Activated CD8-positive, alpha-beta T cell treated with anti-CD3 and anti-CD28 coated beads, Interleukin-2, amount 10 ng/mL, durations not matched to agents 7 days and 5 days (primary cell): ENCODE measurements around the gene GH2. TPM values are rescaled to one million over a fixed set of nuclear protein-coding genes. Genes with fewer than 3 reads are reported as not detected.

Experiments used
- ATAC-seq: fragments of 150-1000 bp; cut with Tn5 transposase; one replicate; pipeline ENCODE4 v1.10.0; 2021; ENCODE audit warnings: moderate library complexity
- CTCF ChIA-PET: fragments of 350-600 bp; sonication (Branson Sonifier 250); formaldehyde crosslinking; loops from one replicate; lab custom pipeline; 2021; ENCODE audit warnings: antibody characterized with exemption; lab: Charles Lee
- POLR2A ChIA-PET: fragments of 350-600 bp; sonication (Branson Sonifier 250); formaldehyde crosslinking; loops from one replicate; lab custom pipeline; 2021; ENCODE audit warnings: antibody characterized with exemption; lab: Charles Lee
- DNase-seq: peaks from one replicate; pipeline ENCODE4 v3.0.0-alpha.2; 2020
- H3K27ac Mint-ChIP-seq: one replicate; pipeline ENCODE4 v1.8.0; 2021; ENCODE audit warnings: mild to moderate bottlenecking, mixed read lengths
- H3K27me3 Mint-ChIP-seq: one replicate; pipeline ENCODE4 v1.8.0; 2021; ENCODE audit warnings: low read depth, mixed read lengths
- H3K36me3 Mint-ChIP-seq: one replicate; pipeline ENCODE4 v1.8.0; 2021; ENCODE audit warnings: low read depth, mixed read lengths
- H3K4me1 Mint-ChIP-seq: one replicate; pipeline ENCODE4 v1.8.0; 2021; ENCODE audit warnings: low read depth, mixed read lengths
- H3K4me3 Mint-ChIP-seq: one replicate; pipeline ENCODE4 v1.8.0; 2021; ENCODE audit warnings: mild to moderate bottlenecking, mixed read lengths
- H3K9me3 Mint-ChIP-seq: one replicate; pipeline ENCODE4 v1.8.0; 2022; ENCODE audit warnings: mixed read lengths; ENCODE audit not compliant: insufficient read depth
- total RNA-seq, 2 experiments: library from RNA; stranded (reverse); gene quantifications; one replicate each; pipeline ENCODE4 v1.2.3, GENCODE V29; 2021

The GH2 gene
- total RNA-seq, 2 experiments from 2014 or later = not detected

- Mint-ChIP-seq H3K27me3 (no peaks in the 10 kb centered on the region), H3K27ac (peak overlapping the region; percentile 85), H3K9me3 (no peaks in the 10 kb centered on the region), H3K4me1 (peaks cover 56% of the 10 kb centered on the region), H3K4me3 (no peak overlapping the region), H3K36me3 (peaks cover 82% of the 10 kb centered on the region)
- ChIA-PET CTCF (interaction anchor here (0.8 to 5.0 kb wide), 5 partner anchors 8 to 58 kb away, joined by 3 to 56 read pairs (median 5); partner anchors contain the start of genes CCDC47 and DDX42), POLR2A (interaction anchor here (1.0 to 11.3 kb wide), 3 partner anchors 9 to 13 kb away, joined by 5 to 124 read pairs (median 7); partner anchors contain the start of gene SMARCD2)
- ATAC-seq = no peak
- DNase-seq = no peak
Observed at GRCh38 chr17:63832014-63832413, 49.7 kb downstream of the GH2 start.

- no peaks in the 10 kb centered on the region for H3K9me3 Mint-ChIP-seq
- peak overlapping the region; percentile 31 for H3K4me3 Mint-ChIP-seq
- H3K27me3 Mint-ChIP-seq = no peaks in the 10 kb centered on the region
- POLR2A ChIA-PET = interaction anchor here (1.0 to 11.3 kb wide), 3 partner anchors 10 to 12 kb away, joined by 5 to 124 read pairs (median 7); partner anchors contain the start of gene SMARCD2
- H3K27ac Mint-ChIP-seq = peak overlapping the region; percentile 85
- H3K4me1 Mint-ChIP-seq = peaks cover 57% of the 10 kb centered on the region
- DNase-seq (no peak), ATAC-seq (no peak)
- peaks cover 82% of the 10 kb centered on the region for H3K36me3 Mint-ChIP-seq
- CTCF ChIA-PET = interaction anchor here (0.8 to 5.0 kb wide), 5 partner anchors 8 to 58 kb away, joined by 3 to 56 read pairs (median 5); partner anchors contain the start of genes CCDC47 and DDX42
Observed at GRCh38 chr17:63831505-63831904, 50.2 kb downstream of the GH2 start.

DNA sequence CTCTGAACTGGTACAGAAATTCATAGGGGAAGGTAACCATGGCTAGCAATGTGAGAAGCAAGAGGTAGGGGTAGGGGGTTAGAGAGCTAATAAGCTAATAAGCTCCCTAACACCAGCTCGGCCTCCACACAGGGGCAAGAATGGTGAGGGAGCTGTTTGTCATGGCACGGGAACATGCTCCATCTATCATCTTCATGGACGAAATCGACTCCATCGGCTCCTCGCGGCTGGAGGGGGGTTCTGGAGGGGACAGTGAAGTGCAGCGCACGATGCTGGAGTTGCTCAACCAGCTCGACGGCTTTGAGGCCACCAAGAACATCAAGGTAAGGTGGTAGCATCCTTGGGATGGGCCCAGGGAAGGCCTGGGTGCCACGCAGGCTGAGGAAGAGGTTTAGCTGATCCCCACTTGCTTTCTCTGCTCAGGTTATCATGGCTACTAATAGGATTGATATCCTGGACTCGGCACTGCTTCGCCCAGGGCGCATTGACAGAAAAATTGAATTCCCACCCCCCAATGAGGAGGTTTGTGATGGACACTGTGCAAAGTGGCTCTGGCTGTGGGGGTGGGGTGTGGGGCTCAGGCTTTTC is 50.7 kb downstream of the GH2 start:
- Mint-ChIP-seq H3K27me3 (no peaks in the 10 kb centered on the region), H3K36me3 (peaks cover 82% of the 10 kb centered on the region), H3K9me3 (no peaks in the 10 kb centered on the region), H3K4me1 (peaks cover 62% of the 10 kb centered on the region), H3K4me3 (peak overlapping the region; percentile 31), H3K27ac (peak overlapping the region; percentile 85)
- CTCF ChIA-PET = interaction anchor here (0.9 to 5.0 kb wide), 5 partner anchors 9 to 57 kb away, joined by 3 to 56 read pairs (median 5); partner anchors contain the start of genes CCDC47 and DDX42
- ATAC-seq (no peak), DNase-seq (no peak)
- POLR2A ChIA-PET = interaction anchor here (1.5 to 11.3 kb wide), 3 partner anchors 11 to 57 kb away, joined by 4 to 124 read pairs (median 7); partner anchors contain the start of genes CCDC47, DDX42 and SMARCD2

GRCh38 chr17:63830278-63830677 is 51.5 kb downstream of the GH2 start:
- POLR2A ChIA-PET = interaction anchor here (1.0 to 11.3 kb wide), 4 partner anchors 11 to 79 kb away, joined by 3 to 124 read pairs (median 6); partner anchors contain the start of genes CCDC47, DDX42 and SMARCD2
- Mint-ChIP-seq H3K36me3 (peaks cover 83% of the 10 kb centered on the region), H3K9me3 (no peaks in the 10 kb centered on the region), H3K27me3 (no peaks in the 10 kb centered on the region), H3K27ac (peak overlapping the region; percentile 12), H3K4me1 (peaks cover 67% of the 10 kb centered on the region), H3K4me3 (no peak overlapping the region)
- ATAC-seq (no peak), DNase-seq (no peak)
- CTCF ChIA-PET = interaction anchor here (1.3 to 5.0 kb wide), 4 partner anchors 9 to 138 kb away, joined by 4 to 56 read pairs (median 4); partner anchors contain the start of genes CCDC47 and DDX42

Other genes starting within 250 kb of the GH2 start
- 100 to 1,000 TPM; 308 to 309 TPM for gene LIMD2, start 181.8 kb downstream of the GH2 start, total RNA-seq
- gene STRADA, start 140.1 kb downstream of the GH2 start, total RNA-seq = 10 to 100 TPM; 46.0 to 49.9 TPM
- gene CCDC47, start 108.3 kb downstream of the GH2 start, total RNA-seq = 10 to 100 TPM; 59.4 to 61.1 TPM
- 100 to 1,000 TPM; 106 to 116 TPM for gene DDX42, start 107.8 kb downstream of the GH2 start, total RNA-seq
- gene PSMC5, start 54.5 kb downstream of the GH2 start, total RNA-seq = 100 to 1,000 TPM; 176 to 179 TPM
- 10 to 100 TPM; 58.7 to 62.2 TPM for gene FTSJ3, start 54.3 kb downstream of the GH2 start, total RNA-seq
- gene SMARCD2, start 39.3 kb downstream of the GH2 start, total RNA-seq = 100 to 1,000 TPM; 130 to 136 TPM
- not detected for gene CSH2, start 8.3 kb downstream of the GH2 start, total RNA-seq
- gene CSH1, start 14.6 kb upstream of the GH2 start, total RNA-seq = not detected
- gene CSHL1, start 29.3 kb upstream of the GH2 start, total RNA-seq = not detected
- not detected for gene GH1, start 36.9 kb upstream of the GH2 start, total RNA-seq
- gene CD79B, start 50.4 kb upstream of the GH2 start, total RNA-seq = 10 to 100 TPM; 21.7 to 22.5 TPM
- not detected for gene SCN4A, start 91.0 kb upstream of the GH2 start, total RNA-seq
- 1 to 10 TPM in 1 of 2 experiments, under 1 TPM in 1; 0.97 to 1.3 TPM for gene PRR29, start 116.4 kb upstream of the GH2 start, total RNA-seq
- 10 to 100 TPM; 48.4 to 51.3 TPM for gene ICAM2, start 138.7 kb upstream of the GH2 start, total RNA-seq
- 10 to 100 TPM; 13.0 to 17.9 TPM for gene ERN1, start 248.2 kb upstream of the GH2 start, total RNA-seq